GM12891 (cell line): ENCODE data around the gene IFNG-AS1.

ENCODE experiments used
- PAX5 ChIP-seq: IDR thresholded peaks from 2 replicates; pipeline ENCODE4 v1.6.1; 2011; ENCODE audit warnings: low read length, moderate library complexity, mild to moderate bottlenecking; ENCODE audit not compliant: insufficient read depth, severe bottlenecking
- POLR2A ChIP-seq: IDR thresholded peaks from 2 replicates; pipeline ENCODE4 v1.6.1; 2011; ENCODE audit warnings: low read depth, low read length, control low read depth
- POLR2AphosphoS5 ChIP-seq: IDR thresholded peaks from 2 replicates; pipeline ENCODE4 v1.6.1; 2011; ENCODE audit warnings: low read depth, low read length, control low read depth
- POU2F2 ChIP-seq: IDR thresholded peaks from 2 replicates; pipeline ENCODE4 v1.6.1; 2011; ENCODE audit warnings: low read depth, mild to moderate bottlenecking, control low read depth, low read length, moderate library complexity
- TAF1 ChIP-seq: IDR thresholded peaks from 2 replicates; pipeline ENCODE4 v1.6.1; 2011; ENCODE audit warnings: low read depth, low read length, control low read depth

DNA sequence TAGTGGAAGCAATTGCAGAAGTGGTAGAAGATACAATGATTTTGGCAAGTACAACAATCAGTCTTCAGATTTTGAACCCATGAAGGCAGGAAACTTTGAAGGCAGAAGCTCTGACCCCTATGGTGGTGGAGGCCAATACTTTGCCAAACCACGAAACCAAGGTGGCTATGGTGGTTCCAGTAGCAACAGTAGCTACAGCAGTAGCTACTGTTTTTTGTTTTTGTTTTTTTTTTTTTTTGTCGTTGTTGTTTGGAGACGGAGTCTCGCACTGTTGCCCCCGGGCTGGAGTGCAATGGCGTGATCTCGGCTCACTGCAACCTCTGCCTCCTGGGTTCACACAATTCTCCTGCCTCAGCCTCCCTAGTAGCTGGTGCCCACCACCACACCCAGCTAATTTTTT lies 47.4 kb downstream of the IFNG-AS1 start:
- TF ChIP-seq POLR2A: no peak
- TF ChIP-seq POLR2AphosphoS5: no peak
- TF ChIP-seq TAF1: no peak
- TF ChIP-seq PAX5: no peak
- TF ChIP-seq POU2F2: no peak
